ENCODE measurements around the gene KSR1. TPM values are rescaled to one million over a fixed set of nuclear protein-coding genes. Genes with fewer than 3 reads are reported as not detected.

Gene KSR1
- total RNA-seq, 2 donors from 2014 or later: 11.5 to 23.7 TPM

GRCh38 chr17:27453471-27453870, 2.8 kb upstream of the KSR1 start:
- no peak overlapping the region for H3K4me3 ChIP-seq
- 72% methylated on average over 2 of the region's 2 CpGs for WGBS
- intact Hi-C loops (cut with DNase I): loop anchor here (10.0 kb wide), 1 partner anchor 99 kb away; no protein-coding TSS in a partner anchor
- H3K9me3 ChIP-seq: no peaks in the 10 kb centered on the region
- peaks cover 2% of the 10 kb centered on the region for H3K4me1 ChIP-seq (replicated peaks)
- H3K27me3 ChIP-seq (replicated peaks; ENCODE audit: insufficient read depth): no peaks in the 10 kb centered on the region
- no peaks in the 10 kb centered on the region for H3K36me3 ChIP-seq
- no peak overlapping the region for H3K27ac ChIP-seq
- DNase-seq (ENCODE audit: low spot score): no peak
- TF ChIP-seq POLR2AphosphoS5 (IDR thresholded peaks at IDR 0.05): no peak

- Histone ChIP-seq H3K4me3 (no peak overlapping the region), H3K4me1 (replicated peaks) (peaks cover 2% of the 10 kb centered on the region), H3K27me3 (replicated peaks; ENCODE audit: insufficient read depth) (no peaks in the 10 kb centered on the region), H3K27ac (no peak overlapping the region), H3K9me3 (no peaks in the 10 kb centered on the region), H3K36me3 (no peaks in the 10 kb centered on the region)
- intact Hi-C loops (cut with DNase I): loop anchor here (10.0 kb wide), 1 partner anchor 99 kb away; no protein-coding TSS in a partner anchor
- TF ChIP-seq POLR2AphosphoS5 (IDR thresholded peaks at IDR 0.05) (no peak), POLR2A (IDR thresholded peaks at IDR 0.05) (no peak), CTCF (IDR thresholded peaks at IDR 0.05) (no peak)
- no peak for DNase-seq (ENCODE audit: low spot score)
- WGBS: 83% methylated on average over 4 of the region's 4 CpGs
Measured at GRCh38 chr17:27454089-27454488, 2.2 kb upstream of the KSR1 start.

GRCh38 chr17:27455236-27455913, 873 bp upstream of the KSR1 start:
- WGBS: 22% methylated on average over 12 of the region's 12 CpGs
- Histone ChIP-seq H3K27me3 (replicated peaks; ENCODE audit: insufficient read depth) (no peaks in the 10 kb centered on the region), H3K27ac (peak overlapping the region; percentile 74 to 80), H3K4me3 (peak overlapping the region; percentile 63 to 70), H3K9me3 (no peaks in the 10 kb centered on the region), H3K36me3 (no peaks in the 10 kb centered on the region), H3K4me1 (replicated peaks) (peaks cover 2% of the 10 kb centered on the region)
- TF ChIP-seq CTCF (IDR thresholded peaks at IDR 0.05): no peak
- no peak for TF ChIP-seq POLR2A (IDR thresholded peaks at IDR 0.05)
- no peak for TF ChIP-seq POLR2AphosphoS5 (IDR thresholded peaks at IDR 0.05)
- intact Hi-C loops (cut with DNase I): loop anchor here (5.0 to 10.0 kb wide), 3 partner anchors 101 to 213 kb away; no protein-coding TSS in a partner anchor
- DNase-seq (ENCODE audit: low spot score): no peak

GRCh38 chr17:27456681-27457359, 572 bp downstream of the KSR1 start:
- no peaks in the 10 kb centered on the region for H3K9me3 ChIP-seq
- H3K27ac ChIP-seq: peak overlapping the region; percentile 74 to 80
- peak overlapping the region; percentile 63 to 70 for H3K4me3 ChIP-seq
- 1% methylated on average over 49 of the region's 57 CpGs for WGBS
- no peaks in the 10 kb centered on the region for H3K27me3 ChIP-seq (replicated peaks; ENCODE audit: insufficient read depth)
- DNase-seq (ENCODE audit: low spot score): peak; percentile 24
- no peaks in the 10 kb centered on the region for H3K36me3 ChIP-seq
- TF ChIP-seq CTCF (IDR thresholded peaks at IDR 0.05) (no peak), POLR2A (IDR thresholded peaks at IDR 0.05) (no peak), POLR2AphosphoS5 (IDR thresholded peaks at IDR 0.05) (no peak)
- intact Hi-C loops (cut with DNase I): loop anchor here (5.0 to 10.0 kb wide), 3 partner anchors 102 to 215 kb away; no protein-coding TSS in a partner anchor
- peaks cover 2% of the 10 kb centered on the region for H3K4me1 ChIP-seq (replicated peaks)

- no peaks in the 10 kb centered on the region for H3K9me3 ChIP-seq
- intact Hi-C loops (cut with DNase I): loop anchor here (5.0 to 10.0 kb wide), 3 partner anchors 103 to 215 kb away; no protein-coding TSS in a partner anchor
- TF ChIP-seq POLR2A (IDR thresholded peaks at IDR 0.05) (no peak), POLR2AphosphoS5 (IDR thresholded peaks at IDR 0.05) (no peak), CTCF (IDR thresholded peaks at IDR 0.05) (no peak)
- no peaks in the 10 kb centered on the region for H3K27me3 ChIP-seq (replicated peaks; ENCODE audit: insufficient read depth)
- WGBS: 6% methylated on average over 8 of the region's 8 CpGs
- no peaks in the 10 kb centered on the region for H3K36me3 ChIP-seq
- DNase-seq (ENCODE audit: low spot score): no peak
- H3K4me3 ChIP-seq: peak overlapping the region; percentile 63 to 70
- H3K4me1 ChIP-seq (replicated peaks): peaks cover 2% of the 10 kb centered on the region
- H3K27ac ChIP-seq: peak overlapping the region in 1 of 2 donors; percentile 74
Measured at GRCh38 chr17:27457360-27457715, 1.1 kb downstream of the KSR1 start.
